SK-N-SH treated with all-trans-retinoic acid at 6 μM for 48 hours (cell line): ENCODE measurements around the gene ROBO1.

Experiments
- ATAC-seq: fragments of 200-7000 bp; cut with Tn5 transposase; 3 replicates; pipeline ENCODE4 v1.9.1; 2020; ENCODE audit warnings: mild to moderate bottlenecking, moderate library complexity
- ARNTL ChIP-seq: fragments of 450-650 bp; formaldehyde crosslinking; IDR thresholded peaks from 2 replicates; pipeline ENCODE4 v1.5.0; 2020; ENCODE audit warnings: low read depth, mild to moderate bottlenecking, moderate library complexity, borderline replicate concordance
- BACH2 ChIP-seq: fragments of 250-450 bp; sonication (Bioruptor Pico); IDR thresholded peaks from 2 replicates; pipeline ENCODE4 v1.9.0; 2021; ENCODE audit warnings: mild to moderate bottlenecking, borderline replicate concordance
- ESRRG ChIP-seq: fragments of 250-450 bp; sonication (Bioruptor Pico); IDR thresholded peaks from 2 replicates; pipeline ENCODE4 v1.6.1; 2021; ENCODE audit warnings: mild to moderate bottlenecking
- GLIS3 ChIP-seq: fragments of 250-450 bp; sonication (Bioruptor Pico); IDR thresholded peaks from 2 replicates; pipeline ENCODE4 v1.5.0; 2020; ENCODE audit warnings: mild to moderate bottlenecking, moderate library complexity
- ISL1 ChIP-seq: fragments of 250-450 bp; sonication (Bioruptor Pico); IDR thresholded peaks from 2 replicates; pipeline ENCODE4 v2.1.2; 2022; ENCODE audit warnings: mild to moderate bottlenecking, moderate library complexity
- OSR1 ChIP-seq: fragments of 250-450 bp; sonication (Bioruptor Pico); IDR thresholded peaks from 2 replicates; pipeline ENCODE4 v1.8.0; 2022; ENCODE audit warnings: moderate library complexity, mild to moderate bottlenecking, inconsistent platforms
- PPARA ChIP-seq: fragments of 250-450 bp; sonication (Bioruptor Pico); IDR thresholded peaks from 2 replicates; pipeline ENCODE4 v1.5.0; 2020; ENCODE audit warnings: mild to moderate bottlenecking, borderline replicate concordance
- RARB ChIP-seq: fragments of 250-450 bp; sonication (Bioruptor Pico); IDR thresholded peaks from 2 replicates; pipeline ENCODE4 v1.8.0; 2021; ENCODE audit warnings: mild to moderate bottlenecking, moderate library complexity
- SNAI2 ChIP-seq: fragments of 250-450 bp; sonication (Bioruptor Pico); IDR thresholded peaks from 2 replicates; pipeline ENCODE4 v1.5.0; 2020; ENCODE audit warnings: mild to moderate bottlenecking, moderate library complexity
- TCF4 ChIP-seq: fragments of 250-450 bp; sonication (Bioruptor Pico); IDR thresholded peaks from 2 replicates; pipeline ENCODE4 v1.8.0; 2021; ENCODE audit warnings: mild to moderate bottlenecking, moderate library complexity, borderline replicate concordance
- TOX ChIP-seq: fragments of 250-450 bp; sonication (Bioruptor Pico); IDR thresholded peaks from 2 replicates; pipeline ENCODE4 v1.8.0; 2021; ENCODE audit warnings: mild to moderate bottlenecking, moderate library complexity, borderline replicate concordance
- TSHZ2 ChIP-seq: fragments of 250-450 bp; sonication (Bioruptor Pico); IDR thresholded peaks from 2 replicates; pipeline ENCODE4 v1.5.0; 2020; ENCODE audit warnings: mild to moderate bottlenecking, moderate library complexity
- ZC3H10 ChIP-seq: fragments of 250-450 bp; sonication (Bioruptor Pico); IDR thresholded peaks from 2 replicates; pipeline ENCODE4 v1.5.1; 2021; ENCODE audit warnings: mild to moderate bottlenecking, moderate library complexity
- ZFP30 ChIP-seq: fragments of 450-650 bp; formaldehyde crosslinking; IDR thresholded peaks from 2 replicates; pipeline ENCODE4 v1.5.0; 2022; ENCODE audit warnings: mild to moderate bottlenecking, moderate library complexity
- ZNF565 ChIP-seq: fragments of 450-650 bp; formaldehyde crosslinking; conservative IDR thresholded peaks from 2 replicates; pipeline ENCODE4 v1.5.0; 2020; ENCODE audit warnings: low read depth, mild to moderate bottlenecking, moderate library complexity
- ZNF70 ChIP-seq: fragments of 450-650 bp; formaldehyde crosslinking; IDR thresholded peaks from 2 replicates; pipeline ENCODE4 v1.5.0; 2020; ENCODE audit warnings: mild to moderate bottlenecking, moderate library complexity
- ZNF8 ChIP-seq: fragments of 450-650 bp; formaldehyde crosslinking; IDR thresholded peaks from 2 replicates; pipeline ENCODE4 v1.5.0; 2020; ENCODE audit warnings: mild to moderate bottlenecking, moderate library complexity
- TF ChIP-seq, protein P1 (sequence below): fragments of 250-450 bp; sonication (Bioruptor Pico); IDR thresholded peaks from 2 replicates; pipeline ENCODE4 v1.5.1; 2020; ENCODE audit warnings: low read depth, mild to moderate bottlenecking, moderate library complexity
- TF ChIP-seq, protein P2 (sequence below): fragments of 250-450 bp; sonication (Bioruptor Pico); IDR thresholded peaks from 2 replicates; pipeline ENCODE4 v1.5.1; 2021; ENCODE audit warnings: mild to moderate bottlenecking, moderate library complexity
- TF ChIP-seq, protein P3 (sequence below): fragments of 250-450 bp; sonication (Bioruptor Pico); IDR thresholded peaks from 2 replicates; pipeline ENCODE4 v1.8.0; 2020; ENCODE audit warnings: mild to moderate bottlenecking, moderate library complexity, borderline replicate concordance
- TF ChIP-seq, protein P4 (sequence below): fragments of 250-450 bp; sonication (Bioruptor Pico); IDR thresholded peaks from 2 replicates; pipeline ENCODE4 v1.8.0; 2021; ENCODE audit warnings: low read depth, mild to moderate bottlenecking, moderate library complexity, borderline replicate concordance

The ROBO1 gene

DNA sequence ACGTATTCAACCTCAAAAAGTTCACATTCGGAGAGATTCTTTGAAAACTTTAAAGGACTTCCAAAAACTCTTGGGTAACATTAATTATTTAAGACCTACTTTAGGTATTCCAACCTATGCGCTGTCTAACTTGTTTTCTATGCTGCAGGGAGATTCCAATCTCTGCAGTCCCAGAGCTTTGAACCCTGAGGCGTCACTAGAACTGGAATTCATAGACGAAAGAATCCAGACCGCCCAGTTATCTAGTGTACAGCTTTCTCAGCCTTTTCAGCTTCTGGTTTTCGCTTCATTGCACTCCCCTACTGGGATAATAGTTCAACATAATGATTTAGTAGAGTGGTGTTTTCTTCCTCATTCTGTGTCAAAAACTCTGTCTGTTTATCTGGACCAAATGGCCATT, 711.3 kb downstream of the ROBO1 start:
- ATAC-seq, result no peak
- TF ChIP-seq ARNTL (CRISPR knock-in tag), result no peak
- no peak for TF ChIP-seq ZNF70 (CRISPR knock-in tag)
- no peak for TF ChIP-seq RARB (CRISPR knock-in tag)
- no peak for TF ChIP-seq GLIS3 (CRISPR knock-in tag)
- TF ChIP-seq ZC3H10 (CRISPR knock-in tag), result no peak
- TF ChIP-seq TOX (CRISPR knock-in tag), result no peak
- TF ChIP-seq, protein P1, sequence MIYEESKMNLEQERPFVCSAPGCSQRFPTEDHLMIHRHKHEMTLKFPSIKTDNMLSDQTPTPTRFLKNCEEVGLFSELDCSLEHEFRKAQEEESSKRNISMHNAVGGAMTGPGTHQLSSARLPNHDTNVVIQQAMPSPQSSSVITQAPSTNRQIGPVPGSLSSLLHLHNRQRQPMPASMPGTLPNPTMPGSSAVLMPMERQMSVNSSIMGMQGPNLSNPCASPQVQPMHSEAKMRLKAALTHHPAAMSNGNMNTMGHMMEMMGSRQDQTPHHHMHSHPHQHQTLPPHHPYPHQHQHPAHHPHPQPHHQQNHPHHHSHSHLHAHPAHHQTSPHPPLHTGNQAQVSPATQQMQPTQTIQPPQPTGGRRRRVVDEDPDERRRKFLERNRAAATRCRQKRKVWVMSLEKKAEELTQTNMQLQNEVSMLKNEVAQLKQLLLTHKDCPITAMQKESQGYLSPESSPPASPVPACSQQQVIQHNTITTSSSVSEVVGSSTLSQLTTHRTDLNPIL (CRISPR knock-in tag), result no peak
- TF ChIP-seq, protein P2, sequence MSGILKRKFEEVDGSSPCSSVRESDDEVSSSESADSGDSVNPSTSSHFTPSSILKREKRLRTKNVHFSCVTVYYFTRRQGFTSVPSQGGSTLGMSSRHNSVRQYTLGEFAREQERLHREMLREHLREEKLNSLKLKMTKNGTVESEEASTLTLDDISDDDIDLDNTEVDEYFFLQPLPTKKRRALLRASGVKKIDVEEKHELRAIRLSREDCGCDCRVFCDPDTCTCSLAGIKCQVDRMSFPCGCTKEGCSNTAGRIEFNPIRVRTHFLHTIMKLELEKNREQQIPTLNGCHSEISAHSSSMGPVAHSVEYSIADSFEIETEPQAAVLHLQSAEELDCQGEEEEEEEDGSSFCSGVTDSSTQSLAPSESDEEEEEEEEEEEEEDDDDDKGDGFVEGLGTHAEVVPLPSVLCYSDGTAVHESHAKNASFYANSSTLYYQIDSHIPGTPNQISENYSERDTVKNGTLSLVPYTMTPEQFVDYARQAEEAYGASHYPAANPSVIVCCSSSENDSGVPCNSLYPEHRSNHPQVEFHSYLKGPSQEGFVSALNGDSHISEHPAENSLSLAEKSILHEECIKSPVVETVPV (CRISPR knock-in tag), result no peak
- no peak for TF ChIP-seq ZFP30 (CRISPR knock-in tag)
- no peak for TF ChIP-seq TSHZ2 (CRISPR knock-in tag)

DNA sequence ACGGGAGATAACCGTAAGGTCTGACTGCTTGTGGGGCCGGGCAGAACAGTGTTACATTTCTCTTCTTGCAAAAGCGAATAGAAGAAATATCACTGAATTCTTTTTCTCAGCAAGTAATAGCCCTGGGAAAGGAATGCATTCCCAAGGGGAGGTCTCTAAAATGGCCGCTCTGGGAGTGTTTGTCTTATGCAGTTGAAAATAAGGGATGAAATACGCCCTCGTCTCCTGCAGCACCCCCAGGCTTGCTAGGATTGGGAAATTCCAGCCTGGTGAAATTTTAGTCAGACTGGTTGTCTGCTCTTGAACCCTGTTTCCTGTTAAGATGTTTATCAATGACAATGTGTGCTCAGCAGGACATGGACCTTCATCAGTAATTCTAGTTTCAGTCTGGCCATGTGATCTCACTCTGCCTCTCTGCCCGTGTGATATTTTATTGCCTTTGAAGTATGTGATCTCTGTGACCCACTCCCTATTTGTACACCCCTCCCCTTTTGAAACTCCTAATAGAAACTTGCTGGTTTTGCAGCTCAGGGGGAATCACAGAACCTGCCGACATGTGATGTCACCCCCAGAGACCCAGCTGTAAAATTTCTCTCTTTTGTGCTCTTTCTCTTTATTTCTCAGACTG, 715.6 kb downstream of the ROBO1 start:
- TF ChIP-seq RARB (CRISPR knock-in tag) (no peak), ARNTL (CRISPR knock-in tag) (no peak), ISL1 (CRISPR knock-in tag) (no peak), ZNF8 (CRISPR knock-in tag) (no peak), PPARA (CRISPR knock-in tag) (no peak)
- TF ChIP-seq, protein P3, sequence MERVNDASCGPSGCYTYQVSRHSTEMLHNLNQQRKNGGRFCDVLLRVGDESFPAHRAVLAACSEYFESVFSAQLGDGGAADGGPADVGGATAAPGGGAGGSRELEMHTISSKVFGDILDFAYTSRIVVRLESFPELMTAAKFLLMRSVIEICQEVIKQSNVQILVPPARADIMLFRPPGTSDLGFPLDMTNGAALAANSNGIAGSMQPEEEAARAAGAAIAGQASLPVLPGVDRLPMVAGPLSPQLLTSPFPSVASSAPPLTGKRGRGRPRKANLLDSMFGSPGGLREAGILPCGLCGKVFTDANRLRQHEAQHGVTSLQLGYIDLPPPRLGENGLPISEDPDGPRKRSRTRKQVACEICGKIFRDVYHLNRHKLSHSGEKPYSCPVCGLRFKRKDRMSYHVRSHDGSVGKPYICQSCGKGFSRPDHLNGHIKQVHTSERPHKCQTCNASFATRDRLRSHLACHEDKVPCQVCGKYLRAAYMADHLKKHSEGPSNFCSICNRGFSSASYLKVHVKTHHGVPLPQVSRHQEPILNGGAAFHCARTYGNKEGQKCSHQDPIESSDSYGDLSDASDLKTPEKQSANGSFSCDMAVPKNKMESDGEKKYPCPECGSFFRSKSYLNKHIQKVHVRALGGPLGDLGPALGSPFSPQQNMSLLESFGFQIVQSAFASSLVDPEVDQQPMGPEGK (CRISPR knock-in tag), result no peak
- no peak for ATAC-seq

DNA sequence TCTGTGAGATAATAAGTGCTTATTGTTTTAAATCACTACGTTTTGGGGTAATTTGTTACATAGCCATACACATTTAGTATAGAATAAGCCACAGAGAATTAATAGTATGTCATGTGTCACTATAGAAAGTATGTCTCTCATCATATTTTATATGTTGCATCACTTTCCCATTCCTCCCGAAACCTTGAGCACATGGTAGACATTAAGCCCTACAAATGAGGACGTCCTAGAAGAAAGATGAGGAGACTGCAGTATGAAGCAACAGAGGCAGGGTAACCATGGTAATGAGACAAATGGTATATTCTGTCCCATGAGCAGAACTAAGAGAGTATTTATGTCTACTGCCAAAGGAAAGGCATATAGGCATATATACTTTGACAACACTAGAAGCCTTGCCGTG, 720.2 kb downstream of the ROBO1 start:
- ATAC-seq, result no peak
- TF ChIP-seq TOX (CRISPR knock-in tag) (no peak), GLIS3 (CRISPR knock-in tag) (no peak), ZNF8 (CRISPR knock-in tag) (no peak), RARB (CRISPR knock-in tag) (no peak), ISL1 (CRISPR knock-in tag) (no peak), TCF4 (no peak), ZFP30 (CRISPR knock-in tag) (no peak), SNAI2 (CRISPR knock-in tag) (no peak), ARNTL (CRISPR knock-in tag) (no peak), ZC3H10 (CRISPR knock-in tag) (no peak)
- TF ChIP-seq, protein P2 (CRISPR knock-in tag), result no peak

DNA sequence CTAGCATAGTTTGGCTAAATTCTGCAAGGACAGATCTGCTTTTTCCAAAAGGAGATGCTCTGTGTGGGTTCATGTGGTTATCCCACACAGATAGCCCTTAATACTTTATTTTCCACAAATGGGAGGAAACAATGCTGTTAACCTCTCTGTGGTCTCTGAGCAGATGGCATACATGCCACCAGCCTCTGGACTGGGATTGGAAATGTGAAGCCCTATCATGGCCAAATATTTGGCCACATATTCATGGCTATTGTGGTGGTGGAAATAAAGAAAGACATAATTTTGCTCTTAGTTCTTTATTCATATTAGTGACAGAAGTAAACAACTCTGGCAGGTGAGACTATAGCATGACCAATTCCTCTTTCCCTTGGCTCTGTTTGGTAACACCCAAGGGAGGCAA, 726.2 kb downstream of the ROBO1 start:
- no peak for ATAC-seq
- TF ChIP-seq ISL1 (CRISPR knock-in tag) (no peak), TOX (CRISPR knock-in tag) (no peak), ZC3H10 (CRISPR knock-in tag) (no peak), ESRRG (CRISPR knock-in tag) (no peak), TCF4 (no peak), ZNF8 (CRISPR knock-in tag) (no peak), BACH2 (CRISPR knock-in tag) (no peak), OSR1 (CRISPR knock-in tag) (no peak), RARB (CRISPR knock-in tag) (no peak), ZNF565 (CRISPR knock-in tag) (no peak), PPARA (CRISPR knock-in tag) (no peak)
- TF ChIP-seq, protein P4, sequence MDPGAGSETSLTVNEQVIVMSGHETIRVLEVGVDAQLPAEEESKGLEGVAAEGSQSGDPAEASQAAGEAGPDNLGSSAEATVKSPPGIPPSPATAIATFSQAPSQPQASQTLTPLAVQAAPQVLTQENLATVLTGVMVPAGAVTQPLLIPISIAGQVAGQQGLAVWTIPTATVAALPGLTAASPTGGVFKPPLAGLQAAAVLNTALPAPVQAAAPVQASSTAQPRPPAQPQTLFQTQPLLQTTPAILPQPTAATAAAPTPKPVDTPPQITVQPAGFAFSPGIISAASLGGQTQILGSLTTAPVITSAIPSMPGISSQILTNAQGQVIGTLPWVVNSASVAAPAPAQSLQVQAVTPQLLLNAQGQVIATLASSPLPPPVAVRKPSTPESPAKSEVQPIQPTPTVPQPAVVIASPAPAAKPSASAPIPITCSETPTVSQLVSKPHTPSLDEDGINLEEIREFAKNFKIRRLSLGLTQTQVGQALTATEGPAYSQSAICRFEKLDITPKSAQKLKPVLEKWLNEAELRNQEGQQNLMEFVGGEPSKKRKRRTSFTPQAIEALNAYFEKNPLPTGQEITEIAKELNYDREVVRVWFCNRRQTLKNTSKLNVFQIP (CRISPR knock-in tag), result no peak
- TF ChIP-seq, protein P2 (CRISPR knock-in tag), result no peak
